NCI-H128 (cell line): ENCODE data around the gene TOR1B.
"Not testable (repeated sequence)": the region's sequence is repeated elsewhere in the genome, so short reads cannot be mapped to it uniquely, and the experiment has no call there.

Experiments used
- DNase-seq: peaks from one replicate; lab custom pipeline; 2025; ENCODE audit not compliant: unreplicated experiment; lab: John Stamatoyannopoulos, UW

The TOR1B gene

DNA sequence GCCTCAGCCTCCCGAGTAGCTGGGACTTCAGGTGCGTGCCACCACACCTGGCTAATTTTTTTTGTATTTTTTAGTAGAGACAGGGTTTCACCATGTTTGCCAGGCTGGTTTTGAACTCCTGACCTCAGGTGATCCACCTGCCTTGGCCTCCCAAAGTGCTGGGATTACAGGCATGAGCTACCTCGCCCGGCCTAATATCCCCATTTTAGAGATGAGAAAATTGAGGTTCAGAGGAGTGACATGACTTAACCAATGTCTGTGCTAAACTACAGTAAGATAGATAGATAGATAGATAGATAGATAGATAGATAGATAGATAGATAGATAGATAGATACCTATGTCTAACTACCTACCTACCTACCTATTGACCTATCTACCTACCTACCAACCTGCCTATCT is 26.9 kb upstream of the TOR1B start:
- not testable (repeated sequence) for DNase-seq

DNA sequence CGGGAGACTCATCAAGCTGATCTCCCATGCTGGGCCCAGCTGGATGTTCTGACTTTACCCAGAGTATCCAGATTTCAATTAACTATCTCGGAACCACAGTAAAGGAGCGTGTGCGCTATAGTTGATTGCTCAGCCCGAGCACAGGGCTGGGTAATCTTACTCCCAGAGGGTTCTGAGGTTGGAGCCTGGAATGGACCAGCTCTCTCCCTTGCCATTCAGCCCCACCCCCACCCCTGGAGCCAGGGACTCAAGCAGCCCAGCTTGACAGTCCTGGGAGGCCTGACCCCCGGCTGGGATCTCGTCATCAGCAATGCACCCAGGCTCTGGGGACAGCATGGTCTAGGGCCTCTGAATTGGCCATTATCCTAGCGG is 26.4 kb upstream of the TOR1B start:
- DNase-seq = no peak

DNA sequence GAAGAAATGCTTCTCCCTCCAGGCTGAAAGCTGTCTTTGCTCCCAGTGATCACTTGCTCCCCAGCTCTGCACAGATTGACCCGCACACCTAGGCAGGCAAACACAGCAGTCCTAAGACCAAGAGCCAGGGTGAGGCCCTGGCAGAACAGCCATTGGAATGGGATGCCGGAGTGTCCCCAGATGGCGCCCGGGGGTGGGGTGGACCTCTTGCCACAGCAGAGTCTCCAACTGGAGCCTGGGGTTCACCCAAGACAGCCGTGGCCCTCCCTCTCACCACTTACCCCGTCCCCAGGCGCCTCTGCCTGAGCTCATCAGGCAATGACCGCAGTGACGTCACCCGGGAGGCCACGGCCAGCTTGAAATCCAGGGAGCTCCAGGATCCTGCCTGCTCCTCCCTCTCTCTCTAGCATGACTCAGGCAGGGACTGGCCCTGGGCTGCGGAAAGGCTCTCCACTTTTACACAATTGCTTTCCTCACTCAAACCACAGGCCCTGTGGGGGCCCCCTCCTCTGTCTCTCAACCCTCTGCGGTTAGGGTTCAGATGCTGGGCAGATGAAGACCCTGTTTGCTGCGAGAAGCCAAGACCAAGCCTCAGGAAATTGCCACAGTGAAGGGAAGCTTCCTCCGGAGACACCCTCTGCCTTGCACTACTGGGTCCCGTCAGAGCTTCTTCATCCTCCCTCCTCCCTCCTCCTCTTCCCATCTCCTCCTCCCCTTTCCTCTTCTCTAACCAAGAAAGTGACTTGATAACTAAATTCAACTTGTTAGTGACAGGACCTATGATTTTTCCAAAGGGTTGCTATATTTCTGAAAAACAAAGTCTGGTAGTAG is 25.8 kb upstream of the TOR1B start:
- DNase-seq = no peak

DNA sequence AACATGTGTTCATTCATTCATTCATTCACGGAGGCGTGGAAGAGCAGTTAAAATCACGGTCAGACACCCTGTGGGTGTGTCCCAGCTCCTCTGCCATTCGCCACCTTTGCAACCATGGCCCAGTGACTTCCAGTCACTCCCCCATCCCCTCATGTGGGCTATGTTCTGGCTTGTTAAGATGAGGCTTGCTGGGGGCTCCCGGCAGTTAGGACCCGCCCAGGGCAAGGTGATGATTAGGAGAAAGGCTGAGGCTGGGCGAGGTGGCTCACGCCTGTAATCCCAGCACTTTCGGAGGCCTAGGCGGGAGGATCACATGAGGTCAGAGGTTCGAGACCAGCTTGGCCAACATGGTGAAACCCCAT is 25.2 kb upstream of the TOR1B start:
- no peak for DNase-seq

DNA sequence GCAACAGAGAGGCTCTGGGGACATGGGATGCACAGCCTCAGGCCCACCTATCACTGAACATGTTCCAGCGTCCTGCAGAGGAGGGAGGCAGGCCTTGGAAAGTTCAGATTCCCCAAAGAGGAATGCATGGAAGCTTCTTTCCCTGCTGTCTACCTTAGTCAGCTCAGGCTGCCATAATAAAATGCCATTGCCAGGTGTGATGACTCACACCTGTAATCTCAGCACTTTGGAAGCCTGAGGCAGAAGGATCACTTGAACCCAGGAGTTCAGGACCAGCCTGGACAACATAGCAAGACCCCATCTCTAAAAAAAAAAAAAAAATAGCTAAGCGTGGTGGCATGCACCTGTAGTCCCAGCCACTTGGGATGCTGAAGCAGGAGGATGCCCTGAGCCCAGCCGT is 24.5 kb upstream of the TOR1B start:
- DNase-seq = no peak

DNA sequence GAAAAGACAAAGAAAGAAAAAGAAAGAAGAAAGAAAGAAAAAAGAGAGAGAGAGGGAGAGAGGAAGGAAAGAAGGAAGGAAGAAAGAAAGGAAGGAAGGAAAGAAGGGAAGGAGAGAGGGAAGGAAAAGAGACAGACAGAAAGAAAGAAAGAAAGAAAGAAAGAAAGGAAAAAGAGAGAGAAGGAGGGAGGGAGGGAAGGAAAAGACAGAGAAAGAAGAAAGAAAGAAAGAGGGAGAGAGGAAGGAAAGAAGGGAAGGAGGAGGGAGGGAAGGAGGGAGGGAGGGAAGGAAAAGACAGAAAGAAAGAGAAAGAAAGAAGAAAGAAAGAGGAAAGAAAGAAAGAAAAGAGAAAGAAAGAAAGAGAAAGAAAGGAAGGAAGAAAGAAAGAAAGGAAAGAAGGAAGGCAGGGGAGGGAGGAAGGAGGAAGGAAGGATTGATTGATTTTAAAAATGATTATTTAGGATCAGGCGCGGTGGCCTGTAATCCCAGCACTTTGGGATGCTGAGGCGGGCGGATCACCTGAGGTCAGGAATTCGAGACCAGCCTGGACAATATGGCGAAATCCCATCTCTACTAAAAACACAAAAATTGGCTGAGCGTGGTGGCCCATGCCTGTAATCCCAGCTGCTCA is 23.3 kb upstream of the TOR1B start:
- no peak for DNase-seq

DNA sequence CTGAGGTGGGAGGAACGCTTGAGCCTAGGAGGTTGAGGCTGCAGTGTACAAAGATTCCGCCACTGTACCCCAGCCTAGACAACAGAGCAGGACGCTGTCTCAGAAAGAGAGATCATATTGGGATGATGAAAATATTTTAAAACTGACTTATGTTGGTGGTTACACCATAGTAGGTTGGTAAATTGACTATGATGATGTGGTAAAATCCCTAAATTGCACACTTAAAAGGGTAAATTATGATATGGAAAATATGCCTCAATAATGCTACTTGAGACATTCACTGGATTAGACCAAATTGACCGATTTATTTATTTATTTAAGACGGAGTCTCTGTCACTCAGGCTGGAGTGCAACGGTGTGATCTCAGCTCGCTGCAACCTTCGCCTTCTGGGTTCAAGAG is 21.9 kb upstream of the TOR1B start:
- DNase-seq = no peak

DNA sequence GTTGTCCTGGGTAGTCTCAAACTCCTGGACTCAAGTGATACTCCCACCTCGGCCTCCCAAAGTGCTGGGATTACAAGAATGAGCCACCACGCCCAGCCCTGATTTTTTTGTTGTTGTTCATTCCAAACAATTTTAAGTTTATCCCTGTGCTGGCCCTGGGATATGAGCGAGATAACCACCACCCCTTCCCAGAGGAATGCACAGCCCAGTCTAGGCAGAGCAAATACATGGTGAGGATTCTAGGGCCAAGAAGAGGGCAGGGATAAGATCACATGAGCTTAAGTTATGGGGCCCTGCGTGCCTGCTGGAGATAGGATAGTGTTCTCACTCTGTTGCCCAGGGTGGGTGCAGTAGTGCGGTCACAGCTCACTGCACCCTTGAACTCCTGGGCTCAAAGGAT is 21.0 kb upstream of the TOR1B start:
- DNase-seq = no peak

DNA sequence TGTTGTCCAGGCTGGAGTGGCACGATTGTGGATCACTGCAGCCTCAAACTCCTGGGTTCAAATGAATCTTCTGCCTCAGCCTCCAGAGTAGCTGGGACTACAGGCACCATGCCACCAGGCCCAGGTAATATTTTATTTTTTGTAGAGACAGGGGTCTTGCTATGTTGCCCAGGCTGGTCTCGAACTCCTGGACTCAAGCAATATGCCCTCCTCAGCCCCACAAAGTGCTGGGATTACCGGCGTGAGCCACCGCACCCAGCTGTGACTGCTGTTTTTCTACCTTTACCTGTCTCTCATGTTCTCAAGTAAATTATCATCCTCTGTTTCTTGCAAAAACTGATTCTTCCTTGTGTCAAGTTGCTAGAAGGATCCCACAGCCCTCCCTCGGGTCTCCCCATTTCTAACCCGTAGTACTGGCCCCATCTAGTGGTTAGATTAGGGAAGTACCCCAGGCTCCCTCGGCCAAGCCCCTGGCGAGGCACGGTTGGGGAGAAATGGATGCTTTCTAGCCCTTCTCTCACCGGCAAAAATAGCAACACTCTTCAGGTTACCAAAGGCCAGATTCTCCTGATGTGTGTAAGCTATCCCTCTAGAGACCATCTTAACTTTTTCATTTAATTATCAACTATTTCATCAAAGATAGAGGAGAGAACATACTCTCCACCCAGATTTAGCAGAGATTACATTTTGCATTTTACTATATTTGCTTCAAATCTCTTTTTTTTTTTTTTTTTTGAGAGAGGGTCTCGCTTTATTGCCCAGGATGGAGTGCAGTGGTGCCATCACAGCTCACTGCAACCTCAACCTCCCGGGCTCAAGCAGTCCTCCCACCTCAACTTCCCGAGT is 19.2 kb upstream of the TOR1B start:
- peak; percentile 55 for DNase-seq

DNA sequence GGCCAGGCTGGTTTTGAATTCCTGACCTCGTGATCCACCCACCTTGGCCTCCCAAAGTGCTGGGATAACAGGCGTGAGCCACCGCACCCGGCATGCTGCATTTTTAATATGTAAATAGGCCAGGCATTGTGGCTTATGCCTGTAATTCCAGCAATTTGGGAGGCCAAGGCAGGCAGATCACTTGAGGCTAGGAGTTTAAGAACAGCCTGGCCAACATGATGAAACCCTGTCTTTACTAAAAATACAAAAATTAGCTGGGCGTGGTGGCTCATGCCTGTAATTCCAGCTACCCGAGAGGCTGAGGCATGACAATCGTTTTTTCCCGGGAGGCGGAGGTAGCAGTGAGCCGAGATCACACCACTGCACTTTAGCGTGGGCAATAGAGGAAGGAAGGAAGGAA is 18.0 kb upstream of the TOR1B start:
- DNase-seq = not testable (repeated sequence)

DNA sequence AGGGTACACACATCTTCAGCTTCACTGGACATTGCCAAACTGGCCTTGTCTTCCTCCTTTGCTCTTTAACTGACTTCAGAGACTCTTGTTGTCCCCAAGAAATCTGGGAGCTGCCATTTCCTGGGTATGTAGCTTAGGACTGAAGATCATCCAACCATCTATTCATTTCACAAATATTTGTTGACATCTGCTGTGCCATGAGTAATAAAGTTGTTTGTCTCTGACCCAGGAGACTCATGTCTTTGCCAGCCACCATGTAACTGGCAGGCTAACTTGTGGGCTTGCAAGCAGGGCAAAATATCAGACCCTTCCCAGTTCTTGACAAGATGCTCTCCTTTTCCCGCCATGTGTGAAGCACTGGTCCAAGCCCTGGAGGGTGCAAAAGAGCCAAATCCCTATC is 17.1 kb upstream of the TOR1B start:
- no peak for DNase-seq

DNA sequence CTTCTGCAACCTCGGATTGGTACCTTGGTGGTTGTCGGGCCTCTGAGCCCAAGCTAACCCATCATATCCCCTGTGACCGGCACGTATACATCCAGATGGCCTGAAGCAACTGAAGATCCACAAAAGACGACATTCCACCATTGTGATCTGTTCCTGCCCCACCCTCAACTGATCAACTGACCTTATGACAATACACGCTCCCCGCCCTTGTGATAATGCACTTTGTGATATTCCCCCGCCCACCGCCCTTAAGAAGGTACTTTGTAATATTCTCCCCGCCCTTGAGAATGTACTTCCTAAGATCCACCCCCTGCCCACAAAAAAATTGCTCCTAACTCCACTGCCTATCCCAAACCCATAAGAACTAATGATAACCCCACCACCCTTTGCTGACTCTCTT is 16.5 kb upstream of the TOR1B start:
- no peak for DNase-seq

DNA sequence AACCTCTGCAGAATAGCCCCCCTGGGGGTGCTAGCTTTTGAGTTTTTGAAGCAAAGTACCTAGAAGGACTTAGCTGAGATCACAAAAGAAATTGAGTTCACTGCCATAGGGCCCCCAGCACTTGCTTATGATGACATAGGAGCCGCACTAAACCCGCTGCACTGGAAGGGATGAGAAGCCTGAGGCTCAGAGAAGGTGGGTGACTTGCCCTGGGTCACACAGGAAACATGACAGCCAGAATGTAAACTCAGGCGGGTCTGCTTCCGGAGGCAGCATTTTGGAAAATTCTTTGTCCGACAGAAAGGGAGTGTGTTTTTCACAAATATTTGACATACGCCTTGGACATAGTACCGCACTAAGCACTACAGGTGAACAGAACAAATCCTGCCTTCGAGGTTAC is 8.4 kb upstream of the TOR1B start:
- DNase-seq = no peak

DNA sequence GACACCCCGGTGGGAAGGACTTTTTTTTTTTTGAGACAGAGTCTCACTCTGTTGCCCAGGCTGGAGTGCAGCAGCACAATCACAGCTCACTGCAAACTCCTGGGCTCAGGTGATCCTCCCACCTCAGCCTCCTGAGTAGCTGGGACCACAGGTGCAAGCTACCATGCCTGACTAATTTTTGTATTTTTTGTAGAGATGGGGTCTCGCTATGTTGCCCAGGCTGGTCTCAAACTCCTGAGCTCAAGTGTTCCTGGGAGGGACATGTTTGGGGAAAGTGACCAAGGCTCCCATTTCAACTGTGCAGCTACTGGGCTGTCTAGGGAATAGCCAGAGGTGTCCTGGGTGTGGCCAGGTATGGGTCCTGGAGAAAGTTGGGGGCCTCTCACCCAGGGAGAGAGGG is 7.0 kb upstream of the TOR1B start:
- DNase-seq = not testable (repeated sequence)

DNA sequence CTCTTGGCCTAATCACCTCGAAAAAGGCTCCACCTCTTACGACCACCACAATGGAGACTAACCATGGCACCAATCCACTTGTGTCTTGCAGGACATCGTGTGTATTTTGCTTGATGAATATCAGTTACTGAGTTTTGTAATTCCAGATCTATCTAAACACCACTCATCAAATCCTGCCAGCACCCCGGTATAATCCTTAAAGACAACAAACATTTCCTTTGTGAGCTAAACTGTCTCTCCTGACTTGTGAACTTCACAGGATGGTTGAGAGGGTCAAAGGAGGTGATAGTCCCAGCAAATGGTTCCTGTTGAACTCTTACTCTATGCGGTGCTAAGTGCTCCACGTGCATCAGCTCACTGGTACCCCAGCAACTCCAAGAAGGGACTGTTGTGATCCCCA is 4.0 kb upstream of the TOR1B start:
- no peak for DNase-seq

DNA sequence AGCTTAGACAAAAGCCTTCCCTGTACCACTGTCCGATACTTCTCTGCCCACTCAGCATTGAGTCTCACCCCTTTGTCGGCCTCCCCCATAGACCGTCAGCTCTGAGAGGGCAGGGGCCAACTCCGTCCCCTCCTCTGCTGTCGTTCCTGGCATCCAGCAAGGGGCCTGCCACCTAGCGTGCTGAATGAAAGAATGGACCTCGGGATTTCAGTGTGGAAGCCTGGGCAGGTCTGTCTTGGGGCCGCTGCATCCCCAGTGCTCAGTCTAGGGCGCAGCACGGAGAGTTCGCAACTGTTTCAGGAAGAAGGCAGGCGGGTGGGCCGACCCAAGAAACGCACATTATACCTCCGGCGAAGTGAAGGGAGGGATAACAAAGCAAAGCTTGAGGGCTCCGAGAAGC is 1.5 kb upstream of the TOR1B start:
- DNase-seq = no peak

DNA sequence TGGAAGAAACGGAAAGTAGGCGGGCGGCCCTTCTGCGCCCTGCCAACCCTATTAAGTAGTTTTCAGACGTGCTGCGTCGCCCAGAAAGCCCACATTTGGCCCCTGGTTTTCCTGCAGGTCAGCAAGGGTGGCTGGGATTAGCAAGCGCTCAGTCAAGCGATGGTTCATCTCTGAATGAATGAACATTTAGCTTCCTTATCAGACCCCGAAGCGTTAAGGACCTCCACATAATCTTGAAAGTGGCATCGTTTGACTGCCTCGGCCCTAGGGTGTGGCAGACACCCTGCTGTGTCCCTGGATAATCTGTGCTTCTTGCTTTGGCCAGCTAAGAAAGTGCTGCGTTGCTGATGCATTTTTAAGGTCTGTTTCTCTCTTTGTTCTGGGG is 684 bp downstream of the TOR1B start:
- DNase-seq = no peak

DNA sequence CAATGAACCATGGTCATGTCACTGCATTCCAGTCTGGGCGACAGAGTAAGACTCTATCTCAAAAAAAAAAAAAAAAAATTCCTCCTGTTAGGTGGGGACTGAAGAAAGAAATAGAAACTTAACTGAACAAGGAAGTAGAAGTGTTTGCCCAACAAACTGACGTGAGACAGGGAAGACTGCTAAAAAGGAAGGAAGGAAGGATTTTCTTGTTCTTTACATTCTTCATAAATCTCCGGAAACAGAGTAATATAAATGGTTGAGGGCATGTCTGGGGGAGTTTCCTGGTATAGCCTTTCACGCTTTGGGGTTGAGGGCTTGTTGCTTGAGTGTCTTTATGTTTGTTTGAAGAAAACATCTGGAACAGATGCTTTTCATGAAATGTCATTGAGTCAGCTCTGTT is 3.1 kb downstream of the TOR1B start:
- DNase-seq = no peak

DNA sequence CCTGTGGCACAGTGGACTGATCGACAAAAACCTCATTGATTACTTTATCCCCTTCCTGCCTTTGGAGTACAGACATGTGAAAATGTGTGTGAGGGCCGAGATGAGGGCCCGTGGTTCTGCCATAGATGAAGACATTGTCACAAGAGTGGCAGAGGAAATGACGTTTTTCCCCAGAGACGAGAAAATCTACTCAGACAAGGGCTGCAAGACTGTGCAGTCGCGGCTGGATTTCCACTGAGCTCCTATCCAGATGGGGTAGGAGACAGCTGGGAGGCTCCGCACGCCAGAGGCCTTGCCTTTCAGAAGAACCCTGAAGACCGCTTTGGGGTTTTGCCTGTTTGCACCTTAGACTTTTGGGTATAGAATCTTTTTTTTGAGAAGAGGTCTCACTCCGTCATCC is 6.4 kb downstream of the TOR1B start:
- no peak for DNase-seq

DNA sequence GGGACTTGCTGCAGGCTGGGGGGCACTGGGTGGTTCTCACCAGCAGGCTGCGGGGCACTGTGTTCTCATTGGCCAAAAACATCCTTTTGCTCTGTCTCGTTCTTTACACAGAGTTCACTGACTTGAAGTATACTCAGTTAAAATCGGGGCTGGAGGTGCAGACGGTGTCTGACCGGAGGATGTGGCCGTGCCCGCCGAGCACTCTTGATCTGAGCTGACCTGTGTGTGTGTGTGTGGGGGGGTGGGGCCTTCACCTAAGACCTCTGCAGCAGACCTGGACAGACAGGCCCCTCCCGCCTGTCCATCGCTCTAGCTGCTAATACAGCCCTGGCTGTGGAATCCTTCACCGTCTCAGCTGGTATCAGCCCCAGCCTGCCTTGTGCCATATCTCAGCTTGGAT is 7.1 kb downstream of the TOR1B start:
- DNase-seq = no peak

DNA sequence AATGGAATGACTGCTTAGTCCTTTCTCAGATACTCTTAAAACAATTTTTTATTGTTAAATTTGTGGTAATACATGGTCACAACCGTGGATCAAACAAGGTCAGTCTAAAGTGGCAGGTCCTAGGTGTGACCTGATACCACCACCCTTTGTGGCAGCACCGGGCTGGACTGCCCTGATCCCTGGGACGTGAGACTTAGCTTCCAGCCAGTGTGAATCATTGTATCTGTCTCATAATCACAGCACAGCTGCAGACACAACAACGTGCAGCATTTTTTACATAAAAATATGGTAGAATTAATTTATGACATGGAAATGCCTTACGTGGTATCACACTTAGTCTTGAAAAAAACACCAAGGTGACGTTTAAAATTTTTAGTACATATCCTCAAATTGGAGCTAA is 7.8 kb downstream of the TOR1B start:
- no peak for DNase-seq

DNA sequence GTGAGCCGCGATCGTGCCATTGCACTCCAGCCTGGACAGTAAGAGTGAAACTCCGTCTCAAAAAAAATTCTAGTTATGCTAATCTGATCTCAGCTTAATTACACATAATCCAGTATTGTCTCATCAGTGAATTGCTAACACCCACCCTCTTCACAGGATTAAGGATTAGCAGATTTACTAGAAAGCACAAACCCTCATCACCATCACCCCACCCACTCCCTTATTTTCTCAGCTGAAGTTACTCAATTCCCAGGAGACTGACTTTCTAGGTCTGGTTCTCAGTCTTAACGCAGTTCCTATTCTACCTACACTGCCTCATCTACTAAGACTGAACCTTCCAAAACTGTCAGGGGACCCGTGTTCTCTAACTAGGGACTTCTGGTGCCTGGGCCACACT is 9.0 kb downstream of the TOR1B start:
- no peak for DNase-seq
